IMR-90 (cell line): ENCODE data around the gene DDX24. TPM values are rescaled to one million over a fixed set of nuclear protein-coding genes. Genes with fewer than 3 reads are reported as not detected.

Experiments
- ATAC-seq: fragments of 200-7000 bp; cut with Tn5 transposase; 2 replicates; pipeline ENCODE4 v1.9.1; 2020; ENCODE audit warnings: low read depth, mild to moderate bottlenecking, moderate library complexity
- BruUV-seq: library from RNA; stranded (reverse); fragments of 400-500 nt; replicated peaks from 2 replicates; lab custom pipeline; 2021; lab: Mats Ljungman, UMichigan
- CTCF ChIA-PET: fragments of 300-600 bp; formaldehyde crosslinking; extraction: SDS; loops from one replicate; lab custom pipeline; 2021; ENCODE audit warnings: antibody characterized with exemption; lab: Yijun Ruan, JAX
- POLR2A ChIA-PET: fragments of 300-600 bp; sonication (Branson Sonifier 250); formaldehyde crosslinking; loops from one replicate; lab custom pipeline; 2022; ENCODE audit warnings: antibody characterized with exemption; ENCODE audit not compliant: unreplicated experiment; lab: Charles Lee
- DNase-seq: peaks from one replicate; pipeline ENCODE4 v3.0.0; 2013
- H2AFZ ChIP-seq: replicated peaks from 2 replicates; pipeline ENCODE3; 2013; ENCODE audit warnings: low read length, mild to moderate bottlenecking; ENCODE audit not compliant: poor library complexity
- H2AK5ac ChIP-seq: 2 replicates; pipeline ENCODE4 v1.6.1; 2013; ENCODE audit warnings: low read depth, low read length, inconsistent platforms
- H2AK9ac ChIP-seq: replicated peaks from 2 replicates; pipeline ENCODE3; 2013; ENCODE audit warnings: mild to moderate bottlenecking, low read depth, low read length, moderate library complexity; ENCODE audit not compliant: poor library complexity
- H2BK120ac ChIP-seq: 2 replicates; pipeline ENCODE4 v1.6.1; 2013; ENCODE audit warnings: low read depth, low read length, inconsistent platforms
- H2BK15ac ChIP-seq: 3 replicates; pipeline ENCODE4 v1.6.1; 2013; ENCODE audit warnings: low read depth, low read length, inconsistent platforms
- H2BK20ac ChIP-seq: 2 replicates; pipeline ENCODE4 v1.6.1; 2013; ENCODE audit warnings: low read depth, mild to moderate bottlenecking, inconsistent platforms, low read length, moderate library complexity
- H2BK5ac ChIP-seq: 2 replicates; pipeline ENCODE4 v1.6.1; 2013; ENCODE audit warnings: mild to moderate bottlenecking, low read depth, low read length, inconsistent platforms; ENCODE audit not compliant: poor library complexity, severe bottlenecking
- H3K14ac ChIP-seq: replicated peaks from 2 replicates; pipeline ENCODE4 v1.6.1; 2013; ENCODE audit warnings: low read depth, low read length, inconsistent platforms
- H3K18ac ChIP-seq: 2 replicates; pipeline ENCODE4 v1.6.1; 2013; ENCODE audit warnings: low read depth, low read length, control low read depth
- H3K23ac ChIP-seq: 2 replicates; pipeline ENCODE4 v1.6.1; 2013; ENCODE audit warnings: low read depth, low read length, inconsistent platforms
- H3K27ac ChIP-seq: 2 replicates; pipeline ENCODE4 v1.5.1; 2013; ENCODE audit warnings: mild to moderate bottlenecking, control low read depth, low read length; ENCODE audit not compliant: insufficient read depth
- H3K27me3 ChIP-seq: 2 replicates; pipeline ENCODE4 v1.6.1; 2013; ENCODE audit warnings: low read length; ENCODE audit not compliant: control insufficient read depth, insufficient read depth
- H3K36me3 ChIP-seq: 2 replicates; pipeline ENCODE4 v1.6.1; 2013; ENCODE audit warnings: low read length, mixed read lengths; ENCODE audit not compliant: control insufficient read depth, insufficient read depth
- H3K4ac ChIP-seq: 2 replicates; pipeline ENCODE4 v1.6.1; 2013; ENCODE audit warnings: low read depth, low read length, inconsistent platforms
- H3K4me1 ChIP-seq: 2 replicates; pipeline ENCODE4 v1.6.1; 2013; ENCODE audit warnings: low read length, mixed read lengths; ENCODE audit not compliant: control insufficient read depth, insufficient read depth
- H3K4me2 ChIP-seq: 2 replicates; pipeline ENCODE4 v1.6.1; 2013; ENCODE audit warnings: low read depth, mild to moderate bottlenecking, control low read depth, low read length, moderate library complexity
- H3K4me3 ChIP-seq: 2 replicates; pipeline ENCODE4 v1.5.1; 2013; ENCODE audit warnings: low read depth, mild to moderate bottlenecking, control low read depth, low read length, moderate library complexity; ENCODE audit not compliant: insufficient read depth
- H3K56ac ChIP-seq: 2 replicates; pipeline ENCODE4 v1.6.1; 2013; ENCODE audit warnings: low read length, inconsistent platforms; ENCODE audit not compliant: insufficient read depth; ENCODE audit errors: extremely low read depth
- H3K79me1 ChIP-seq, 2 experiments: 2 replicates each; pipeline ENCODE4 v1.6.1; 2013; ENCODE audit warnings: low read length in 2 of 2, inconsistent platforms in 1 of 2, low read depth in 1 of 2
- H3K9ac ChIP-seq: 2 replicates; pipeline ENCODE4 v1.6.1; 2013; ENCODE audit warnings: low read depth, low read length, control low read depth
- H3K9me1 ChIP-seq: 2 replicates; pipeline ENCODE4 v1.6.1; 2013; ENCODE audit warnings: low read length, inconsistent platforms; ENCODE audit not compliant: insufficient read depth
- H3K9me3 ChIP-seq: 2 replicates; pipeline ENCODE4 v1.6.1; 2013; ENCODE audit warnings: low read length; ENCODE audit not compliant: control insufficient read depth, insufficient read depth
- H4K20me1 ChIP-seq: 2 replicates; pipeline ENCODE4 v1.6.1; 2013; ENCODE audit warnings: low read length, inconsistent platforms; ENCODE audit not compliant: insufficient read depth
- H4K5ac ChIP-seq: 2 replicates; pipeline ENCODE4 v1.6.1; 2013; ENCODE audit warnings: mild to moderate bottlenecking, low read depth, low read length, control low read depth
- H4K8ac ChIP-seq, 2 experiments: 2 replicates each; pipeline ENCODE4 v1.6.1; 2013; ENCODE audit warnings: low read depth in 2 of 2, low read length in 2 of 2, control low read depth in 1 of 2, inconsistent platforms in 1 of 2
- H4K91ac ChIP-seq: 2 replicates; pipeline ENCODE4 v1.6.1; 2013; ENCODE audit warnings: low read depth, low read length, inconsistent platforms; ENCODE audit not compliant: insufficient read depth
- BHLHE40 ChIP-seq: fragments of 150-350 bp; IDR thresholded peaks from 2 replicates; pipeline ENCODE4 v1.6.1; 2016; ENCODE audit warnings: mild to moderate bottlenecking, low read depth, low read length
- CEBPB ChIP-seq: IDR thresholded peaks from 2 replicates; pipeline ENCODE4 v1.6.1; 2012; ENCODE audit warnings: low read depth, low read length, improper control_type of control experiment
- CHD1 ChIP-seq: IDR thresholded peaks from 2 replicates; pipeline ENCODE4 v1.6.1; 2012; ENCODE audit warnings: low read depth, low read length, improper control_type of control experiment
- ELK1 ChIP-seq: fragments of 150-350 bp; IDR thresholded peaks from 2 replicates; pipeline ENCODE4 v1.6.1; 2016; ENCODE audit warnings: low read depth, mild to moderate bottlenecking, low read length, moderate library complexity, borderline replicate concordance
- FOS ChIP-seq: fragments of 150-350 bp; IDR thresholded peaks from 2 replicates; pipeline ENCODE4 v1.6.1; 2016; ENCODE audit warnings: low read depth, low read length
- MAFK ChIP-seq: IDR thresholded peaks from 2 replicates; pipeline ENCODE4 v1.6.1; 2012; ENCODE audit warnings: low read depth, low read length, improper control_type of control experiment
- MAZ ChIP-seq: IDR thresholded peaks from 2 replicates; pipeline ENCODE4 v1.6.1; 2012; ENCODE audit warnings: low read depth, mild to moderate bottlenecking, low read length, improper control_type of control experiment, moderate library complexity, borderline replicate concordance
- MXI1 ChIP-seq: IDR thresholded peaks from 2 replicates; pipeline ENCODE4 v1.6.1; 2012; ENCODE audit warnings: low read depth, mild to moderate bottlenecking, low read length, moderate library complexity, borderline replicate concordance
- RCOR1 ChIP-seq: IDR thresholded peaks from 2 replicates; pipeline ENCODE4 v1.6.1; 2012; ENCODE audit warnings: mild to moderate bottlenecking, low read length, improper control_type of control experiment; ENCODE audit not compliant: insufficient replicate concordance
- SMC3 ChIP-seq: fragments of 150-350 bp; IDR thresholded peaks from 2 replicates; pipeline ENCODE4 v1.6.1; 2016; ENCODE audit warnings: low read depth, mild to moderate bottlenecking, antibody characterized with exemption, low read length, moderate library complexity
- WGBS, 2 experiments: methylation state at CpG; one replicate each; pipeline versions ENCODE4 v1.1.5 to v1.1.7; 2013; ENCODE audit warnings: missing lambda C conversion rate in 2 of 2; ENCODE audit not compliant: insufficient read length in 1 of 2; ENCODE audit errors: extremely low coverage in 2 of 2; 5-methylcytosine and 5-hydroxymethylcytosine counted together
- dilution Hi-C: fragments of 300-500 bp; cut with HindIII; formaldehyde crosslinking; loops from one replicate; pipeline ENCODE4 v1.14.3; 2018; ENCODE audit warnings: low sequenced_read_pairs; ENCODE audit not compliant: unreplicated experiment
- in situ Hi-C: fragments of 300-500 bp; cut with MboI; formaldehyde crosslinking; loops from 3 replicates; pipeline ENCODE4 v1.14.3; 2019; ENCODE audit warnings: low sequenced_read_pairs, inconsistent platforms, mixed read lengths
- intact Hi-C: fragments of 100-400 bp; cut with micrococcal nuclease; formaldehyde crosslinking; loops from 2 replicates; pipeline ENCODE4 v1.10.0; 2022
- polyA plus RNA-seq, 3 experiments: library from polyadenylated mRNA; depleted of rRNA; stranded (reverse); fragments of >200 nt; gene quantifications; 2 replicates each; pipeline ENCODE4 v1.2.3, GENCODE V29; 2012; ENCODE audit warnings: low replicate concordance in 1 of 3
- total RNA-seq: library from RNA; depleted of rRNA; stranded (reverse); fragments of >200 nt; gene quantifications from 2 replicates; pipeline ENCODE4 v1.2.3, GENCODE V29; 2012
- TF ChIP-seq, protein P1 (sequence below): conservative IDR thresholded peaks from 2 replicates; pipeline ENCODE4 v1.5.1; 2012; ENCODE audit warnings: mild to moderate bottlenecking, low read depth, low read length, improper control_type of control experiment
- TF ChIP-seq, protein P2 (sequence below): fragments of 150-350 bp; IDR thresholded peaks from 2 replicates; pipeline ENCODE4 v1.6.1; 2017; ENCODE audit warnings: mild to moderate bottlenecking, antibody characterized with exemption, low read length, low read depth

DDX24 gene
- total and polyA plus RNA-seq, 2 of the 4 experiments (the other 2 are of a cell fraction): 134 to 155 TPM

DNA sequence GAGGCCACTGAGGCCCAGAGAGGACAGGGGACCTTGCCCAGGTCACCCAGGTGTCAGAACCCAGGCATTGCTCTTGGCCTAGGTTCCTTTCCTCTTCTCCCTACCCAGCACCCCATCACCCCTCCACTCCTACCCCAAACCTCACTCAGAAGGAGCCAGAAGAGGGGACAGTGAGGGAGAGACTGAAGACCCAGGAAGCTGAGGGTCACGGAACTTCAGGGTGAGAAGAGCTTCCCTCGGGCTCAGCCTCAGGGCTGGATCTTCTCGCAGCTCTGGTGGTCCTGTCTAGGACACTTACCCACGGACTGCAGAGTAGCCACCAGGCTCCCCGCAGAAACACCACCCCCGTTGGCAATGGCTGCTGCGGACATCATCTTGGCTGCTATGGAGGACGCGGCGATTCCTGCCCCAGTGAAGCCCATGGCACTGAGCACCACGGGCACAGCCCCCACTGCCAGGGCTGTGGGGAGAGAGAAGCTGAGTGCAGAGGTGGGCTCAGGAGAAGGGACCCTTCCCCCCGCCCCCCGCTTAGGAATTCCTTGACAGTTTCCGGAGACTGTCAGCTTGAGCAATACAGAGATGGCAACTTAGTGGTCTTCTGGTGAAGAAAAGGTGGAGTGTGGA lies 47.3 kb upstream of the DDX24 start:
- ChIA-PET POLR2A (no interaction called here), CTCF (interaction anchor here (1.1 kb wide), 1 partner anchor 92 kb away, joined by 4 read pairs; no protein-coding TSS in a partner anchor)
- dilution Hi-C loops (no loop called here), in situ Hi-C loops (no loop called here), intact Hi-C loops (loop anchor here (2.0 kb wide), 1 partner anchor 48 kb away; the partner anchor contains the start of genes DDX24 and IFI27L1)
- H2BK15ac ChIP-seq: peak overlapping the region; percentile 80; the same call in 1 of the 3 replicates
- H2AFZ ChIP-seq: peak overlapping the region; percentile 97
- peak overlapping the region; percentile 94; the same call in 1 of the 2 replicates for H3K9ac ChIP-seq
- TF ChIP-seq MAFK: no peak
- no peak for TF ChIP-seq MXI1
- TF ChIP-seq BHLHE40: no peak
- TF ChIP-seq FOS: no peak
- TF ChIP-seq, protein P1, sequence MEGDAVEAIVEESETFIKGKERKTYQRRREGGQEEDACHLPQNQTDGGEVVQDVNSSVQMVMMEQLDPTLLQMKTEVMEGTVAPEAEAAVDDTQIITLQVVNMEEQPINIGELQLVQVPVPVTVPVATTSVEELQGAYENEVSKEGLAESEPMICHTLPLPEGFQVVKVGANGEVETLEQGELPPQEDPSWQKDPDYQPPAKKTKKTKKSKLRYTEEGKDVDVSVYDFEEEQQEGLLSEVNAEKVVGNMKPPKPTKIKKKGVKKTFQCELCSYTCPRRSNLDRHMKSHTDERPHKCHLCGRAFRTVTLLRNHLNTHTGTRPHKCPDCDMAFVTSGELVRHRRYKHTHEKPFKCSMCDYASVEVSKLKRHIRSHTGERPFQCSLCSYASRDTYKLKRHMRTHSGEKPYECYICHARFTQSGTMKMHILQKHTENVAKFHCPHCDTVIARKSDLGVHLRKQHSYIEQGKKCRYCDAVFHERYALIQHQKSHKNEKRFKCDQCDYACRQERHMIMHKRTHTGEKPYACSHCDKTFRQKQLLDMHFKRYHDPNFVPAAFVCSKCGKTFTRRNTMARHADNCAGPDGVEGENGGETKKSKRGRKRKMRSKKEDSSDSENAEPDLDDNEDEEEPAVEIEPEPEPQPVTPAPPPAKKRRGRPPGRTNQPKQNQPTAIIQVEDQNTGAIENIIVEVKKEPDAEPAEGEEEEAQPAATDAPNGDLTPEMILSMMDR: no peak
- no peak for TF ChIP-seq RCOR1
- TF ChIP-seq SMC3: no peak
- TF ChIP-seq, protein P2, sequence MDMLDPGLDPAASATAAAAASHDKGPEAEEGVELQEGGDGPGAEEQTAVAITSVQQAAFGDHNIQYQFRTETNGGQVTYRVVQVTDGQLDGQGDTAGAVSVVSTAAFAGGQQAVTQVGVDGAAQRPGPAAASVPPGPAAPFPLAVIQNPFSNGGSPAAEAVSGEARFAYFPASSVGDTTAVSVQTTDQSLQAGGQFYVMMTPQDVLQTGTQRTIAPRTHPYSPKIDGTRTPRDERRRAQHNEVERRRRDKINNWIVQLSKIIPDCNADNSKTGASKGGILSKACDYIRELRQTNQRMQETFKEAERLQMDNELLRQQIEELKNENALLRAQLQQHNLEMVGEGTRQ: no peak
- no peak for TF ChIP-seq ELK1
- no peak for TF ChIP-seq CHD1
- TF ChIP-seq CEBPB: no peak
- TF ChIP-seq MAZ: no peak
- BruUV-seq: no TSS peak
- peak overlapping the region; percentile 91 for H2AK5ac ChIP-seq
- peak overlapping the region; percentile 85 to 91; a peak in 3 of 4 replicates for H4K8ac ChIP-seq
- H3K4me3 ChIP-seq: peak overlapping the region; percentile 92
- peaks cover 5% of the 10 kb centered on the region; the same call in 1 of the 2 replicates for H3K9me1 ChIP-seq
- H3K56ac ChIP-seq: no peak overlapping the region; the same call in 1 of the 2 replicates
- no peak overlapping the region for H2BK5ac ChIP-seq
- peak overlapping the region; percentile 87; the same call in 1 of the 2 replicates for H4K5ac ChIP-seq
- peak overlapping the region; percentile 92 for H3K4ac ChIP-seq
- peak overlapping the region; percentile 96 for H2AK9ac ChIP-seq
- no peak for DNase-seq
- ATAC-seq: no peak
- H3K14ac ChIP-seq: peak overlapping the region; percentile 91; the same call in 1 of the 2 replicates
- peaks cover 12% of the 10 kb centered on the region for H3K36me3 ChIP-seq
- no peak overlapping the region for H2BK20ac ChIP-seq
- peaks cover 0 to 14% of the 10 kb centered on the region in 2 experiments; a peak in 1 of 4 replicates for H3K79me1 ChIP-seq
- peak overlapping the region; percentile 84; the same call in 1 of the 2 replicates for H4K91ac ChIP-seq
- H3K4me1 ChIP-seq: peaks cover 5% of the 10 kb centered on the region
- no peaks in the 10 kb centered on the region for H4K20me1 ChIP-seq
- H3K27me3 ChIP-seq: no peaks in the 10 kb centered on the region
- H3K4me2 ChIP-seq: peak overlapping the region; percentile 97
- H3K9me3 ChIP-seq: no peaks in the 10 kb centered on the region
- peak overlapping the region; percentile 49; the same call in 1 of the 2 replicates for H2BK120ac ChIP-seq
- WGBS, 2 experiments: 90% methylated on average over 7 of the region's 14 CpGs; no CpG with 5 or more reads in 1 of the 2 experiments
- H3K18ac ChIP-seq: no peak overlapping the region
- H3K27ac ChIP-seq: no peak overlapping the region; the same call in 1 of the 2 replicates
- 0 out of 2 replicates have a peak overlapping the region, but pooled peaks have one; percentile 82 for H3K23ac ChIP-seq
